Anterior cingulate cortex (tissue), 58 donors: Measurements from ENCODE around the gene TMC4.
"Not testable (repeated sequence)": the region's sequence is repeated elsewhere in the genome, so short reads cannot be mapped to it uniquely, and the experiment has no call there.

Source experiments
- DNase-seq, 58 donors: peaks; one replicate each; lab custom pipeline; 2025; lab: John Stamatoyannopoulos, UW

TMC4 gene

DNA sequence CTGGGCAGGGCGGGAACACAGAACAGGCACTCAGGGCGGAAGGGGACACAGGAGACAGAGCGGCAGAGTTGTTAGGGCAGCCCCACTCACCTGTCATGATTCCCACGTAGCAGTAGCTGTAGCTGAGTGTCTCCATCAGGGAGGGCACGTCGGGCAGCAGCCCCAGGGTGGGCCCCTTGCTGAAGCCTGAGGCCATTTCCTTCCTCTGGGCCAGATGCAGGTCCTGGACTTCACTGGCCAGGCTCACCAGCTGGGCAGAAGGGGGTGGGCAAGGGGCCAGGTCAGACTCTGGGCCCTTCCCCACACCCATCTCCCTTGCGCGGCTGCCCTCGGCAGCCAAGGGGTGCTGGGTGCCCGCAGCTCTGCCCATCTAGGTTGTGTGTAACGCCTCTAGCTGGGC lies 10.5 kb upstream of the TMC4 start:
- no peak for DNase-seq

DNA sequence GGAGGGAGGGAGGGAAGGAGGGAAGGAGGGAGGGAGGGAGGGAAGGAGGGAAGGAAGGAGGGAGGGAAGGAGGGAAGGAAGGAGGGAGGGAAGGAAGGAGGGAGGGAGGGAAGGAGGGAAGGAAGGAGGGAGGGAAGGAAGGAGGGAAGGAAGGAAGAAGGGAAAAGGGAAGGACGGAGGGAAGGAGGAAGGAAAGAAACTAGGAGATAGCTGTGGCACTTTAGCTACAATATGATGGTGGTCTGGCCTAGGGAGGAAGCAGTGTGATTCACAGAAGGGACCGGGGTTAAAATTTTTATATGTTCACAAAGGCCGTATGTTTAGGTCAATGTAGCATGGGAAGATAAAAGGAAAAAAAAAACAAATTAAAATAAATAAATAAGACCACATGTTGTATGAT lies 8.9 kb upstream of the TMC4 start:
- DNase-seq: not testable (repeated sequence)

DNA sequence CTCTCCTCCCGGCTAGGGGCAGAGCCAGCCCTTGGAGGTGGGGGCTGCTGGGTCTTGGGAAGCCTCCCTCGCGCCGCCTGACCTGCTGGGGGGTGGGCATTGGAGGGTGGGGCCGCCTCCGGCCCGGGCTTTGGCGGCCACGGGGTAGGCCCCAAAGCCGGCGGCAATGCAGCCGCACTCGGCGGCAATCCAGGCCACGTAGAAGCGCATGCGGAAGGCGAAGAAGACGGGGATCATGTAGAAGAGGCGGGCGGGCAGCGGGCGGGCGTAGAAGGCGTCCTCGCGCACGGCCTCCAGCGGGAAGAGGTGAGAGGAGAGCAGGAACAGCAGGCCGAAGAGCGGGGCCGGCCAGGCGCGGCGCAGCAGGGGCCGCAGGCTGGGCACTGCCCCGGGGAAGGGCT lies 7.7 kb upstream of the TMC4 start:
- no peak for DNase-seq

DNA sequence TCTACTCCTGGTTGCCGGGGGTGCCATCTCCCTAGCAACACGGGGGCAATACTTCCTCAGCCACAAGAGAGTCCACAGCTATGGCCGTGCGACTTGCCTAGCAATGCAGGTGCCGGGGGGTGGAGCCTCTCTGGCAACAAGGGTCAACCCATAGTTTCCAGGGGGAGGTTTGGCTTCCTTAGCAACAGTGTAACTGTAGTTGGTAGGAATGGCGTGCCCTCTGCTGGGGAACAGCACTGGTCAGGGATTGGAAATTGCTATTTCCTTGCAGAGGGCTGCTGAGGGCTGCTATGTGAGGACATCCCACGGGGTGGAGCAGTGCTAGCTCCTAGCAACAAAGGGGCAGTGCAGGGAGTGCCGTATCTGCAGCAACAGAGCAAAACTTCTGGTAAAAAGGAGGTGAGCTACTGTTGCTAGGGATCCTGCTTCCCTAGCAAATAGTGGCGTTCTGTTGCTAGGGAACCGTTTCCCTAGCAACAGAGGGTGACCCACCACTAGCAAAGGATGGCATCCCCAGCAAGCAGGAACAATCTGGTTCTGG lies 7.0 kb upstream of the TMC4 start:
- DNase-seq: peak in 47 of 58 donors; percentile 9 to 81 (median 45)

DNA sequence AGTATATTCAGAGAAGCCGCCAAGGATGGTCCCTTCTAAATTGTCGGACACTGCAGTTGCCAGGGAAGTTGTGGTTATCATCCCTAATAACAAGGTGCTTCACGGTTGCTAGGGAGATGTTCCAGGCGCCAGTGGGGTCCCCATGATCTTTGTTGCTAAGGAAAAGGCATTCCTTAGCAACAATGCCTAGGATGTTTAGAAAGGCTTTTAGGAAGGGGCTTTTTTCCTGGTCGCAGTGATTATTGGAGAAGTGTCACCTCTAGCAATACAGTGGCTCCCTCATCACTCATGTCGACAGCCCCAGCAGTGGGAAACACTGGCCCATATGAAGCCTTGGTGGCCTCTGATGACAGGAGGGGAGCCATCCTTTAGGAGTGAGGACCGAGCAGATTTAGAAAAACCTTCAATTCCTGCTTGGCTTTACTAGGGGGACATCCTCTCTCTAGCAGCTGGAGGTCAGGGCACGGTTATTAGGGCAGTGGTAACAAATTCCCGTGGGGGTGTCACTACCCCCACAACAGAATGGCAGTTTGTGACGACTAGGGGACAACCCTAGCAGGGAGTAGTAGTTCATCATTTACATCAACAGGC lies 6.4 kb upstream of the TMC4 start:
- DNase-seq: no peak

DNA sequence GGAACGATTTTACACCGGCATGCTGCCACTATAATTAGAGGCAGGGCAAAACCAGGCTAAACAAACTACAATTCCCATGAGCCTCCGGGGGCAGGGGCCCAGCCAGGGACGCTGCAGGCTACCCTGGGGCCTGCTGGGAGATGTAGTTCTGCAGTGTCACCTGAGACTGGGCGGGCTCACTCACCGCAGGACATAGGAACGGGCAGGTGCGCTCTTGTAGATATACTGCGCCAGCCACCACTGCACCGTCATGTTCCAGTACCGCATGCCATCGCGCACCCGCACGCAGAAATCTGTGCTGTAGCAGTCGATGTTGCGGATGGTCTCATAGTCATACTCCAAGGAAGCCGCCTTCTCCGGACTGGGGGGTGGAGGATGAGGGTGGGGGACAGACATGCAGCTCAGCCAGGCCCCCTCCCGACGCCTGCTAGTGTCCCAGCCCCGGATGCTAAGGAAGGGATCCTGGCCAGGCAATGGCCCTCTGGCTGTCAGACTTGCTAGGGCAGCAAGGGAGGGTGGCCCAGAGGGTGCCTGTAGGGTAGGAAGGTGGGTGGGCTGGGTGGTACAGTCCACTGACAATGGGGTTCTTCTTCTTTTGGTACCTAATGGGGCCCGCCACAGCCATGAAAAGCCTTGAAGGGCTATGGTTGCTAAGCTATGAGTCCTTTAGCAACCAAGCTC lies 5.8 kb upstream of the TMC4 start:
- DNase-seq: peak in 22 of 58 donors; percentile 3 to 48 (median 24)

DNA sequence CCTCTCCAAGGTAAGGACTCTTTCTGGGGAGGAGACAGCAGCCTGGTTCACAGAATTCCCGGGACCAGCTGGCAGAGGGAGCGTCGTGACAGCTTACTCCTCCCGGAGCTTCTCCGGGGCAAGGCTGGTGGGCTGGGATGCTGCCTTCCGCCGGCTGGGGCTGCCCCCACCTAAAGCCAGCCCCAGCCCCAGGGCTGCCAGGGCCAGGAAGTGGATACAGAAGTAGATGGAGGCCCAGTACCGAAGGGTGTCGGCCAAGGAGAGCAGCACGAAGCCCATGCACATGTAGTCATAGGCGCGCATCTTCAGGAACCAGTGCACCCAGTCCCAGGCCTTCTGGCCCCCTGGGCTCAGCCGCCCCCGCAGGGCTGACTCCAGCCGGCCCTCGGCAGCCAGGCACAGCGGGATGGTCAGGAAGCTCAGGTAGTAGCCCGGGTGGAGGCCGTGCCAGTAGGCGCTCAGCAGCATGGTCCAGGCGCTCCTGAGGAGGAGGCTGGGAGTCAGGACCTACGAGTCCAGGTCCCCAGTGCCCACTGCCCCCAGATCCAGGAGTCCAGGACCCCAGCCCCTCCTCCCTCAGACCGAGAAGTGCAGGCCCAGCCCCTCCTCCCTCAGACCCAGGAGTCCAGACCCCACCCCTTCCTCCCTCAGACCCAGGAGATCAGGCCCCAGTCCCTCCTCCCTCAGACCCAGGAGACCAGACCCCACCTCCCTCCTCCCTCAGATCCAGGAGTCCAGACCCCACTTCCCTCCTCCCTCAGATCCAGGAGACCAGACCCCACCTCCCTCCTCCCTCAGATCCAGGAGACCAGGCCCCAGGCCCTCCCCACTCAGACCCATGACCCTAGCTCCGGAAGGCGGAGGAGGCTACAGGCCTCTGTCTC lies 1.2 kb upstream of the TMC4 start:
- no peak for DNase-seq

DNA sequence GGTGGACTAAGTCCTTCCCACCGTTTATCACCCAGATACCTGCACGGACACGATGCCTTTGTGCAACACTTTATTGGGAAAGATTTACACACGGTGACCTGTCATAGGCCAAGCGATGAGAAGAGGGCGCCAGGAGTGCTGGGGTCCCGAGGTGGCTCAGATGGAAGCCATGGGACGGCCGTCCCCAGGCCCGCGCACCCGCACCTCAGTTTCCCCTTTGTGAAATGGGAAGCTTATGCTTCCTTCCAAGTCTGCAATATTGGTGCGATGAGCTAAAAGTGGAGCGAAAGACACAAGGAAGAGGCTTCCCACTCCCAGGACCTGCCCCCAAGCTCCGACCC lies 369 bp upstream of the TMC4 start:
- DNase-seq: no peak

DNA sequence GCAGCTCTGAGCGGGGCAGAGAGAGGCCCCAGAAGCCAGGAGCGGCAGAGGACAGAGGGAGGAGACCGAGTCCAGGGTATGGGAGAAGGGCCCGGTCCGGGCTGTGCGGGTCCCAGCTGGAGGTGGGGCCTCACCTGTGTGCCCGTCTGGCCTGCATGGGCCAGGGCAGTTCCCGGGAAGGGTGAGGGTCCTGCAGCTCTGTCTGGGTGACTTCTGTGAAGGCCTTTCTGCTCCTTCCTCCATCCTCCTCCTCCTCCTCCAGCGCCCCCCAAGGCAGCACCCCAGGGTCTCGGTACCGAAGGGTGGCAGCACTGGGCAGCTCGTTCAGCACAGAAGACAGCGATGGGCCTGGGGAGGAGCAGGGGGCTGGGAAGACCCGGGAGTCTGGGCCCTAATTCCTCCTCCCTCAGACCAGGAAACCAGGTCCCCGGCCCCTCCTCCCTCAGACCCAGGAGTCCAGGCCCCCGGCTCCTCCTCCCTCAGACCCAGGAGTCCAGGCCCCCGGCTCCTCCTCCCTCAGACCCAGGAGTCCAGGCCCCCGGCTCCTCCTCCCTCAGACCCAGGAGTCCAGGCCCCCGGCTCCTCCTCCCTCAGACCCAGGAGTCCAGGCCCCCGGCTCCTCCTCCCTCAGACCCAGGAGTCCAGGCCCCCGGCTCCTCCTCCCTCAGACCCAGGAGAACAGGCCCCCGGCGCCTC lies 1.1 kb downstream of the TMC4 start:
- not testable (repeated sequence) for DNase-seq

DNA sequence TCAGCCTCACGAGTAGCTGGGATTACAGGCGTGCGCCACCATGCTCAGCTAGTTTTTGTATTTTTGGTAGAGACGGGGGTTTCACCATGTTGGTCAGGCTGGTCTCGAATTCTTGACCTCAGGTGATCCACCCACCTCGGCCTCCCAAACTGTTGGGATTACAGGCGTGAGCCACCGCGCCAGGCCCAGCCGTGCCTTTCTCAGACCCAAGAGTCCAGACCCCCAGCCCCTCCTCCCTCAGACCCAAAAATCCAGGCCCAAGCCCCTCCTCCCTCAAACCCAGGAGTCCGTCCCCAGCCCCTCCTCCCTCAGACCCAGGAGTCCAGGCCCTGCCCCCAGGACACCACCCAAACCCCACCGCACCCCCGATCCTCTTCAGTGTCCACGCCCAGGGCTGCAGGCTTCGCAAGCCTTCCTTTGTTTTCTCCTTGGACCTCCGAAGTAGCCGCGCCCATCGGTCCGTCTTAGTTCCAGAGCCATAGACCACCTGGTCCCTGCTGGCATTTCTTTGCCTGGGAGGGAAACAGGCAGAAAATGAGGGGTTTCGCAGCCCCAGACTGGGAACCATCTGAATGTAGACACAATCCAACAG lies 3.7 kb downstream of the TMC4 start:
- no peak for DNase-seq

DNA sequence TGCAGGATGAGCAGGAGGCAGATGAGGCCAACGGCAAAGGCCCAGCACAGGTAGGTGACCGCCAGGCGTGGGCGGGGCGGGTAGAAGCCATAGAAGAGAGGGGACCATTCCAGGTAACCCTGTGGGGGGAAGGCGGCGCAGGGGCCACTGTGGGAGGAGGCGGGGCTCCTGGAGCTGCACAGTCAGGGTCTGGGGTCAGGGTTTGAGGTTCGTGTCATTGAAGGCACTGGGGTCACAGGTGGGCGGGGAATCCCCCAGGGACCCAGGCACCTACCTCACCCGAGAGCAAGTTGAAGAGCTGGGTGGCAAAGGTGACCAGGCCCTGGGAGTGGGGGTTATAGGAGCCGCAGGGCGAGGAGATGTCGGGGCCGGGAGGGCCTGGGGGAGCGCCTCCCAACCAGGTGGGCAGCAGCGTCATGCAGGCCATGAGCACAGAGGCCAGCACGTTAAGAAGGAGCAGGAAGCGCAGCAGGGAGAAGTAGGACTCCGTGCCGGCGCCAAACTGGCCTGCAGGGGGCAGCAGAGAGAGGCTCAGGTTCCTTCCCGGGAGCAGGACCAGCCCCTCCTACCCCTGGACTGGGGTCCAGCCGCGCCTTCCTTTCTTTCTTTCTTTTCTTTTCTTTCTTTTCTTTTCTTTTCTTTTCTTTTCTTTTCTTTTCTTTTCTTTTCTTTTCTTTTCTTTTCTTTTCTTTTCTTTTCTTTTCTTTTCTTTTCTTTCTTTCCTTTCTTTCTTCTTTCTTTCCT lies 4.6 kb downstream of the TMC4 start:
- peak in 56 of 58 donors; percentile 6 to 96 (median 72) for DNase-seq

DNA sequence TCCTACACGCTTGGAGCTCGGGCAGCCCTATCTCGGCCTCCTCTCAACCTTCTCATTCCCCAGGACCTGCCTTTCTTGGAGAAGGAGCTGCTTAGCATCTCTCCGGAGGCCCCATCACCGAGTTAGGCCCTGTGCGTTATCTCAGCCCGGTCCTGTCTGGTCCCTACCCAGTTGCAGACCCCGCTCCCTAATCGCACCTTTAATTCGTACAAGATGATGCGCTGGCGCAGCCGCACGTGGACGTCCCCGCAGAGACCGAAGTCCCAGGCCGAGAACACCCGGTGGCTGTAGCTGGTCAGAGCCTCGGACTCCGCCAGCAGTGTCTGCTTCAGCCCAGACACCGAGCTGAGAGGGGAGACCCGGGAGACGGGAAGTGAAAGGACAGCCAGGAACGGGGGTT lies 7.7 kb downstream of the TMC4 start:
- DNase-seq: no peak

DNA sequence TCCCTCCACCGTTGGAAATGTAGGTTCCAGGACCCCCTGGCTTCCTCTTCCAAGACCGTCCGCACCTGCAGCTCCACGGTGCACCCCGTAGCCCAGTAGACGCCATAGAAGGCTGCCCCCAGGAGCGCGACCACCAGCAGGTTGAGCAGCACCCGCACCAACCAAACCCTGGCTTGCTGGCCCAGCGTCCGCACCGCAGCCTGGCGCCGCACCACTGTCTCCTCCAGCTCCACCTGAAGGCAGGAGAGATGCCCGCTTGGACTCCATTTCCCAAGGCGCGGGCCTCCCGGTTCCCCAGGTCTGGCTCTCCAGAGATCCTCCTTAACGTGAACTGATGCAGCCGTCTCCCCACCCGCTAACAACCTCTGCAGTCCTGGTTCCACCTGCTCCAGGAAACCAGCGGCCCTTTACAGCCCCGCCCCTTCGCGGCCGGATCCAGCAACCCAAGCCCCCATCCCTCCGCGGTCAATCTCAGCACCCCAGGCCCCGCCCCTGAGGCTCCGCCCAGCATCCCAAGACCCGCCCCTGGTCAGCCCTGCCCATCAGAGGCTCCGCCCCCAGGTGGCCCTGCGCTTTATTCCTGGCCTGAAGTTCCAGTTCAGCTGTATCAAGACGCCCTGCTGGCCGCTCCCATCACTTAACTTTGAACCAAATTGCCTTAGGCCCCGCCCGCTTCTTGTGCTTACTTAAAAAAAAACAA lies 8.4 kb downstream of the TMC4 start:
- no peak for DNase-seq

DNA sequence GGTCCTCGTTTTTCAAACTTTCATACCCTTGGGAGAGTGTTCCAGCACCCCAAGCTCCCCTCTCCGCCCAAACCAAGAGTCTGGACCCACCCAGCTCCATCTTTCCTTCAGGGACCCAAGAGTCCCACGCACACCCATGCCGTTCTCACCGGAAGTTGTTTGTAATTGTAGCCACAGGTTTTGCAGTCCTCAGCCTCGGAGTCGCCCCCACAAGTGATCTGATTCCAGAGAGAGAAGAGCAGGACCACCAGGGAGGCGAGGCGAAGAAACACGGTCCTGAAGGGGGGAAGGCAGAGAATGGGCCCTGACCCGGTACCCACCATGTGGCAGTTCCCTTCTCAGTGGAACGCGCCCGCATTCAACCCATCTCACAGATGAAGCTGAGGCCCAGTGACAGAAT lies 10.1 kb downstream of the TMC4 start:
- DNase-seq: no peak

DNA sequence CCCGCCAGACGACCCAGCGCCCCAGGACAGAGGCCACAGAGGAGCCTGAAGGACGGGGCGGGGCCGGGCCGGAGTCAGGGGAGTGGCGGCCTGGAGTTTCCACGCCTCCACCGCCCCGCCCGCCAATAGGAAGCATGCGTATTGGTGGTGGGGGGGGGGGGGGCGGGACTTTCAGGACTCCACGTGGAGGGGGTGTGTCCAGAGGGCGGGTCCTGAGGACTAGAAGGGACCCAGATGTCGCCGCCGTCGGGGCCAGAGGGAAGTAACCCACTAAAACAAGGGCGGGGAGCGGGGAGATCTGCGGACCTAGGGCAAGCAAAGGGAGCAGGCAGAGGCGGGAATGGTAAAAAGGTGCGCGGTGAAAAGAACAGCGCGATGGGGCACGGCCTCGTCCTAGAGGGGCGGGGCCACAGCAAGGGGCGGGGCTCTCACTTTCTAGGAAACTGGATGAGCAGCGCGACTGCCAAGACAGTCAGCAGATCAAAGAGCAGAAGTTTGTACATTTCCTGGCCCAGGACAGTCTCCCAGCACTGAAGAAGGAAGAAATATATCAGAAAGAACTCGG lies 10.6 kb downstream of the TMC4 start:
- peak in 45 of 58 donors; percentile 8 to 71 (median 38) for DNase-seq

DNA sequence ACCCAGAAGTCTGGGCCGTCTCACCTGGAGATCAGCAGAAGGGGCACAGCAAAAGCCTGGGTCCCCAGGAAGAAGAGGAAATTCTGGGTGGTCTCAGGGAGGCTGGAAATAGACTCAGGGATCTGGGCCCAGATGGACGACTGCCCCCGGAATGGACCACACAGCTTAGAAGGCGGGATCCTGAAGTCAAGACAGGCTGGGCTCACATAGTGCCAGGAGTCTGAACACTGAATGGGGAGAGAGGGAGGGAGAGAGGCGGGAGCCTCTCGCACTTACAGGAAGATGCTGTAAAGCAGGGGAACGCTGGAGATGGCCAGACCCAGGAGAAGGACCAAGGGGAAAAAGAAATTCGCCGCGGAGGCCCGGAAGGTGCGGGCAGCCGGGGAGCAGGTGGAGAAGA lies 12.1 kb downstream of the TMC4 start:
- peak in 2 of 58 donors; percentile 10 to 21 for DNase-seq

DNA sequence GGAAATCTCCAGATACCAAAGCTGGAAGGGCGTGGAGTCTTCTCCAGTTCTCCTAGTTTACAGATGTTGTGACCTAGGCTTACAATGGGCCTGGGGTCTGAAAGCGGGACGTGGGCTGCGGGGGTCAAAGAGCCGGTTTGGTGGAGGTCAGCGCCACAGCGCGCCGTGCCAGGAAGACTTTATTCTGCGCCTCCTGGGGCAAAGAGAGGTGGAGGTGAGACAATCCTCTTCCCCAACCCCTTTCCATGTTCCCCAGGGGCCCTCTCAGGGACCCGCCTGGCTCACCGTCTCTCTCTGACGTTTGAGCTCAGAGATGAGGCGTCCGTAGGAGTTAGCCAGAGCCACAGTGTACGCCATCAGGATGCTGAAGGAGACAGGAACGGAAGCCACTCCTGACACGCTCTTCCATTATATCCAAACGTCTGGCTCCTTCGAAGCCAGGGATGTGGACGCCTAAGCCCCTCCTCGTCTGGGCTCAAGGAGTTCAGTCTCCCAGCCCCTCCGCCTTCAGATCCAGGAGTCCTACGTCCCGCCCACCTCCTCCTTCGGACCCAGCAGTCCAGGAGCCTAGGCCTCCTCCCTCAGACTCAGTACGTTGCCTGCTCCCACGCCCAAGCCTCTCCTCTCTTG lies 12.7 kb downstream of the TMC4 start:
- peak in 6 of 58 donors; percentile 37 to 55 (median 52) for DNase-seq
